ENCODE data around the gene HES4.
"Not testable (repeated sequence)": the region's sequence is repeated elsewhere in the genome, so short reads cannot be mapped to it uniquely, and the experiment has no call there.

HES4 gene

DNA sequence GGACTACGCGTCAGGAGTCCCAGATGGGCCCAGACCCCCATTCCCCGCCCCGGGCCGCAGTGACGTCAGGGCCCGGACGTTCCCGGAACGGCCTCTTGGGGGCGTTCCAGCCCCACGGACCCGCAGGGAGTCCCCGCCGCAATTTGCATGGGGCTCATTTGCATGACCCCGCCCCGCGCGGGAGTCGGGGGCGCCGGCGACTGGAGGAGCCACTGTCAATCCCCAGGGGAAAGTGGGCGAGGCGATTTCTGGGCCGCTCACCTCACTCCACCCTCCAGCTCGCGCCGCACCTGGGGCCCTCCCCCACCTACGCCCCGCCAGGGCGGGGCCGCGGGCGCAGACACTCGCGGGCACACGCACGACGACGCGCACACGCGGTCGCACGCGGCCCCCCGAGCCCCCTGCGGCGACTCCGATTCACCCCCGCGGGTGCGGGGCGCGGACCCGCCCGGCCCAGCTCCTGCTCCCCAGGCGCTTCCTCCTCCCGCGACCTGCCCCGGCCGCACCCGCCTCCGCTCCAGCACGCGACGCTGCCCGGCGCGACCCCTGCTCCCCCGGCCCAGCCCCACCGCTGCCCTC is 33.2 kb upstream of the HES4 start:
- DNase-seq, result peak; percentile 68 to 80 (median 73)

DNA sequence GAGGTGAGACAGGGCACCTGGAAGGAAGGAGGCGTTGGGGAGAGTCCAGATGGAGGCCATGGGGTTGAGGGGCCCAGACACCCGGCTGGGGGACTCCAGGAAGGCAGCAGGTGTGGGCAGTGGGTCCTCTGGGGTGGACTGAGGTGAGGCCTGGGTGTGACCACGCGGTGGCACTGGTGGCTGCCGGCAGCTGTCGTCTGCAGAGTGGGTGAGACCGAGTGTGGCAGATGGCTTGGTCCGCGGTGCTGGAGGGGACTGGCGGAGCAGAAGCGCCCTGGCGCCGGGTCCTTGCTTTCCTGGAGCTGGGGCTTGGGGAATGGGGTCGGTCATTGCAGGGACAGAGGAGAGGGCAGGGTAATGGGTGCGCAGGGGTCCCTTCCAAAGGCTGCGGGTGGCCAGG is 32.5 kb upstream of the HES4 start:
- DNase-seq, result no peak

DNA sequence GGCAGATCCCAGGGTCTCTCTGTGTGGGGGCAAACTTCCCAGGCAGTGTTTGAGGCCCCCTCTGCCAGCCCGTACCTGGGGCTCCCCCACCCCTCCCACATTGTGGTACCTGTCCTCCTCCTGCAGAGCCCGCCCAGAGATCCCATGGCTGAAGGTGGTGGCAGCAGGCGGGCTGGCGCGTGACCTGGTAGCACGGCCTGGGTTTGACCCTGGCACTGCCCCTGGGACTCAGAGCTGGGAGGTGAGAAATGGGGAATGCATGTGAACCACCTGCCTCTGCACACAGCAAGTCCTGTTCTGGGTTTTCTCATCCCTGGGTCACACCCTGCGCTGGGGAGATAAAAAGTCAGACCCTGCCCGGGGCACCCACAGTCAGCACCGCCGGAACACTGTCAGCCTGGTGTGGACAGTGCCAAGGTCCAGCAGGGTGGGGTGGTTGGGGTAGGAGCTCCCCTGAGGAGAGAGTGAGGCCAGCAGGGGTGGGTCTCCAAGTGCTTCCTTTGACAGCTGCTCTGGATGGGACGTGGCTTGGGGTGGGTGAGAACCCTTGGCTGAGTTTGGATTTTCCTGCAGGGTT is 31.9 kb upstream of the HES4 start:
- DNase-seq, result no peak

DNA sequence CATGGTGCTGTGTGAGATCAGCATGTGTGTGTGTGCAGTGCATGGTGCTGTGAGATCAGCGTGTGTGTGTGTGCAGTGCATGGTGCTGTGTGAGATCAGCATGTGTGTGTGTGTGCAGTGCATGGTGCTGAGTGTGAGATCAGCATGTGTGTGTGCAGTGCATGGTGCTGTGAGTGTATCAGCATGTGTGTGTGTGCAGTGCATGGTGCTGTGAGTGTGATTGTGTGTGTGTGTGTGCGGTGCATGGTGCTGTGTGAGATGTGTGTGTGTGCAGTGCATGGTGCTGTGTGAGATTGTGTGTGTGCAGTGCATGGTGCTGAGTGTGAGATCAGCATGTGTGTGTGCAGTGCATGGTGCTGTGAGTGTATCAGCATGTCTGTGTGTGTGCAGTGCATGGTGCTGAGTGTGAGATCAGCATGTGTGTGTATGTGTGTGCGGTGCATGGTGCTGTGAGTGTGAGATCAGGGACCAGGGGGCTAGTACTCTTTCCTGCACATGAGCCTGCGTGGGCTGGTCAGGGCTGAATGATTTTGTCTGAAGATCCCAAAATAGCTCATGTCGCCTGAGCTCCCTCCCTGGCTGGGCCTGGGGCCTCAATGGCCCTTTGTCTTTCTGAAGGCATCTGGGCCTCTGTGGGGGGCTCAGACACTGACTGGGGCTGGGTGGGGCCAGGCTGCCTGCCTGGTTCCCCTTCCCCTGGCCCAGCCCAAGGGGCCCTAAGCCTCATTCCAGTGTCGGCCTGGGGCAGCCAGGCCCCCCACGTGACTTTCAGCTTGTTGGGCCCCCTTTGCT is 31.2 kb upstream of the HES4 start:
- DNase-seq, result not testable (repeated sequence)

DNA sequence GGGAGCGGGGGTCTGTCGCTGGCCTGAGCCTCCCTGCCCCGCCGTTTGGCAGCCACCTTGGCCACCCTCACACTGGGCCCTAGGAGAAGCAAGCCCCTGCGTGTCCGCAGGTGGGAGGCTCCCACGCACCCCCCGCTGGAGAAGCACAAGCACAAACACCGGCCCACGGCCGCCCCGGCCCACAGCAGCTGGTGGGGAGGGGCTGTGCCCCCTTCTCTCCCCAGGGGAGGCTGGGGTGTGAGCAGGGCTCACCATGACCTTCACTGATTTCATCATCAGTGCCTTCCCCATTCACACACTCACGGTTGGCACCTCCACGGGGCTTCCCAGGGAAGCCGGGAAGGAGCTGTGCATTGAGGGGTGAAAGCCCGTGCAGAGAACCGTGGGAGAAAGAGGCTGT is 27.9 kb upstream of the HES4 start:
- DNase-seq, result no peak

DNA sequence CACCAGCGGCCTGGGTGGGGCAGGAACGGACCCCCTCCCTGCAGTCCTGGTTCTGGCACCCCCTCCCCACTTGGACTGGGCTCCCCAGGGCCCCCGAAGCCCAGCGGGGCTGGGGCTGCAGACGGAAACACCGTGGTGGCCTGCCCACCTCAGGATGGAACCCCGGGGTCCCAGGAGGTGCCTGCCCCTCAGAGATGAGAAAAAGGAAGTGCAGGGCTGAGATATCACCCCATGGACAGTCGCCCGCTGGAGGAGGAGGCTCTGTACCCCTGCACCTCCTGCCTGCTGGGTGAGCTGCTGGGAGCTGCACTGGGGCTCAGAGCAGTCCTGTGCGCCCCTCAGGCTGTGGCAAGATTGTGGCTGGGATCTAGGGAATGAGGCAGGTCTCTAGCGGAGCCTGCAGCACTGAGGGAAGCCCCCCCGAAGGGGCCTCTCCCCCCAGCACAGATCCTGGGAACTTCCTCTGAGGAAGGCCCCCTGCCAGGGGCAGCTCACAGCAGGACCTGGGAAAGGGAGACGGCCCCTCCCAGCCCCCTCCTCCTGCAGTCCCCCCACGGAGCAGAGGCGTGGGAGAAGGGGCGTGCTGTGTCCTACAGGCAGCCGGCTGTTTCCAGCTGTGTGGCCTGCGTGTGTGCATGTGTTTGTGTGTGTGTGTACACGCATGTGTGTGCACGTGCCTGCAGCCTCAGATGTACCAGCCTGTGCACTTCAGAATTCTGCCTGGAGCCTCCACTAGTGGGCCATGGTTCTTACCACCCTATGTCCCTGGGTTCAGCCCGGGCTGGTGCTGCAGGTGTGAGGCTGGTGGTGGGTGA is 26.9 kb upstream of the HES4 start:
- DNase-seq, result no peak

DNA sequence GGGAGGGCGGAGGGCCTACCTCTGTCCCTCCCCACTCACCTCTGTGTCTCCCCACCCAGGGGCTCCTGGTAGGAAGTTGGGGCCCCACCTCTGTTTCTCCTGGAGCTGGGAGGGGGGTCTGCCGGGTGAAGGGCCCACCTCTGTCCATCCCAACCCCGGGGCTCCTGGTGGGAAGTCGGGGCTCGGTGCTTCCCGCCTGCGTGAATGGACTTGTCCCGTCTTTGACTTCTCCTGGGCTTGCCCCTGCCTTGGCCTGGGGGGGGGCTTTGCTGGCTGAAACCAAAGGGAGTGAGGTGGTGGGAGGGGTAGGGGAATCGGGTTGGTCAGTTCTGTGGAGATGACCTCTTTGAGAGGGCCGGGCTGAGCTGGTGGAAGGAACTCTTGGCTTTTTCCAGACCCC is 25.8 kb upstream of the HES4 start:
- no peak for DNase-seq

DNA sequence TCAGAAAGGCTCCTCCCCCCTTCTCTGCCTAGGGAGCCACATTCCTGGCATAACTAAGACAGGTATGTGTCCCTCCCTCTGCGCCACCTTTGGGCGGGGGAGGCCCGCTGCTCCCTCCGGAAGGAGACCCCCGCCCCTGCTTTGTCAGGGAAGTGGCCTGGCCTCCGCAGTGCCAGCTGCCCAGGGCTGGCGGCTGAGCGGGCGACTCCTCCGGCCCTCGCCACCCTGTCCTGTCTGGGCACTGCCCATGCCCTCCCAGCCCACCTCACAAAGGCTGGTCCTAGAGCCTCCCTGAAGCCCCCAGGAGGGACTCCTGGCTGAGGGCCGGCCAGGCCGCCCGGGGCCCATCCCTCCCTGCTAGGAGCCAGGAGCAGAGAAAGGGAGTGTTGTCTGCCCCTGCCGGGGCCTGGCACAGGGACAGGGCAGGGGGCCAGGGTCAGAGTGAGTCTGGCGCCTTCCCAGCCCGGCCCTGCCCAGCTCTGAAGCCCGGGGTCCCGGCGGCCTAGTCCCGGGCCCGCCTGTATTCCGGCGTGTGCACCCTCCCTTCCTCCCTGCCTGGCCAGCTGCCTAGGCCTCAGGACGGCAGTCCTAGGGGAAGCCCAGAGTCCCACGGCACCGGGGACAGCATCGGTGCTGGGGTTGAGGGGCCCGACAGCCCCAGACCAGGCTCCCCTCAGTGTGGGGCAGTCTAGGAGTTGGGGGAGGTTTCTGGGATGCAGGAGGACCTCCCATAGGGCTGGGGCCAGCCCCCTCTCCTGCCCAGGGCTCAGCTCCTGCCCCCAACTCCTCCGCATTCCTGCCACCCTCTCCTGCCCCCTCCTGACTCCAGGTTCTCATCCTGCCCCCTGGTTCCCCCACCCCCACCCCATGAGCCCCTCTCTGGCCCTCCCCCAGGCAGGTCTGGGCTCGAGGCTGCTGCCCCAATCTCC is 25.1 kb upstream of the HES4 start:
- DNase-seq, result no peak

DNA sequence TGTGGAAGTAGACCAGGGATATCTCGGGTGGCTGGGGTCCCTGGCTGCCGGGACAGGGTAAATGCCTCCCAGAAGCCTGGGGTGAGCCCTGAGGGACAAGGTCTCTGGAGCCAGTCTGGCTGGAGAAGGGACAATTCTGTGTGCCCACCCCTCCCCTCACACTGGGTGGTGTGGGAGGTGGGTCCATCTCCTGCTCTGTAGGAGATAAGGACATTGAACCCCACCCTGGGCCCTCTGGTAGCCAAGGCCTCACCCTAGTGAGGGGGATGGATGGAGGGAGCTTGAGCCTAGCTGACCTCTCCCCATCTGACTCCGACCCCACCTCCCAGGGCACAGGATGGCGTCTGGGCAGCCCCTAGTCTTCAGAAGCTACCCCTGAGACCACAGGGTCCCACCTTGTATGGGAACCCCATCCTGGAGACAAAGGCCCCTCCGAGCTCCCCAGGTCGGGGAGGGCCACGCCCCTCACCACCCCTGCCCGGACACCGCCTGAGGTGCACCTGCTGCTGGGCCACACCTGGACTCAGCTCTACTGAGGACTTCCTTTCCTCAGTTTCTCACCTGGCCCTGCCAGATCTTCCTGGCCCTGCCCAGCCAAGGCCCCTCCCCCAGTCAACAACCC is 24.4 kb upstream of the HES4 start:
- no peak for DNase-seq

DNA sequence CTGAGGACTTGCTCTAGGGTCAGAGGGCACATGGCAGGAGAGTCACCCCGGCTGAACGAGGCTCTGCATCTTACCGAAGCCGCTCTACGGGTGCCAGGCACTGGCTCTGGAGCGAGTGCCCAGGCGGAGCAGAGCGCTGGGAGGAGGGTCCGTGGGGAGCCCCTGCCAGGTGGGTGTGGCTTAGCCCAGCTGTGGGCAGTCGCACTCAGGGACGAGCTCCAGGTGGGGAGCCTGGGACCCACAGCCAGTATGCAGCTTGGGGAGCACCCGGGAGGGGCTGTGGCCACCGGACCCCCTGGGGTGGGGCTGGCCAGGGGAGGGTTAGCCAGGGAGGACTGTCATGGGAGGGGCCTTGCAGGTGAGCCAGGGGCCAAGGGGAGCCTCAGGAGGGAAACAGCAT is 23.8 kb upstream of the HES4 start:
- DNase-seq, result no peak

DNA sequence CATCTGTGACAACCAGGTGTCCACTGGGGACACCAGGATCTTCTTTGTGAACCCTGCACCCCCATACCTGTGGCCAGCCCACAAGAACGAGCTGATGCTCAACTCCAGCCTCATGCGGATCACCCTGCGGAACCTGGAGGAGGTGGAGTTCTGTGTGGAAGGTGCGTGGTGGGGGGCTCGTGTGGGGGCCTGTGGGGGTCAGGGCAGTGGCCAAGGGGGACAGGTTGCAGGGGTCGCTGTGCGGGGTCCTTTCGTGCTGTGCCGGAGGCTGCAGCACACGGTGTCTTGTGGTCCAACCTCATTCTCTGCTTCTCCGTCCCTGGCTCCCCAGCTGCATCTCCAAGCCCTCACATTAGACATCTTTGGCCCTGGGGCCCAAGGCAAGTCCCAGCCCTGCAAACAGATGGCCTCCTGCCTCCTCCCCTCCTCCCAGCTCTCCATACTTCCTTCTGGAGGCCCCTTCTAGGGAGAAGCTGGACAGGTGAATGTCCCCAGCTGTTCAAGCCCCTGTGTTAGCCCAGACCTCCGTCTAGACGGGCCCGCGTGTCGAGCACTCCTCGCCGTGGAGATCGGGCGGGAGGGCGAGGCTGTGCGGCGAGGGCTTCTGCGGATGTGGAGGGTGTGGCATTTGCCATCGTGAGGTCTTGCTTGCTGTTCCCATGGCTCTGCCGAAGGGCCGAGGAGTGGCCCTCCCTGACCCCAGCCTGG is 22.6 kb upstream of the HES4 start:
- no peak for DNase-seq

DNA sequence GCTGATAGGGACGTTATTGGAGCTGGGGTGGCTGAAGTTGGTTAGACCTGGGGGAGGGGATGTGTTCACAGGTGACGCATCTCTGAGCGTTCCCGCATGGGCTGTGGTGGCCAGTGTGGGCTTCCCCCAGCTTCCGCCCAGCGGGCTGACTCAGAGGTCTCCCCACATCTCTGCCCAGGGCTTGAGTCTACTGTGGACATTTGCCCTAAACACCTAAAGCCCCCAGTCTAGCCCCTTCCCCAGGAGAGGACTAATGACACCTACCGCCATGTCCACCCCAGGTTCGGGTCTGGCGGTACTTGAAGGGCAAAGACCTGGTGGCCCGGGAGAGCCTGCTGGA is 22.0 kb upstream of the HES4 start:
- no peak for DNase-seq

DNA sequence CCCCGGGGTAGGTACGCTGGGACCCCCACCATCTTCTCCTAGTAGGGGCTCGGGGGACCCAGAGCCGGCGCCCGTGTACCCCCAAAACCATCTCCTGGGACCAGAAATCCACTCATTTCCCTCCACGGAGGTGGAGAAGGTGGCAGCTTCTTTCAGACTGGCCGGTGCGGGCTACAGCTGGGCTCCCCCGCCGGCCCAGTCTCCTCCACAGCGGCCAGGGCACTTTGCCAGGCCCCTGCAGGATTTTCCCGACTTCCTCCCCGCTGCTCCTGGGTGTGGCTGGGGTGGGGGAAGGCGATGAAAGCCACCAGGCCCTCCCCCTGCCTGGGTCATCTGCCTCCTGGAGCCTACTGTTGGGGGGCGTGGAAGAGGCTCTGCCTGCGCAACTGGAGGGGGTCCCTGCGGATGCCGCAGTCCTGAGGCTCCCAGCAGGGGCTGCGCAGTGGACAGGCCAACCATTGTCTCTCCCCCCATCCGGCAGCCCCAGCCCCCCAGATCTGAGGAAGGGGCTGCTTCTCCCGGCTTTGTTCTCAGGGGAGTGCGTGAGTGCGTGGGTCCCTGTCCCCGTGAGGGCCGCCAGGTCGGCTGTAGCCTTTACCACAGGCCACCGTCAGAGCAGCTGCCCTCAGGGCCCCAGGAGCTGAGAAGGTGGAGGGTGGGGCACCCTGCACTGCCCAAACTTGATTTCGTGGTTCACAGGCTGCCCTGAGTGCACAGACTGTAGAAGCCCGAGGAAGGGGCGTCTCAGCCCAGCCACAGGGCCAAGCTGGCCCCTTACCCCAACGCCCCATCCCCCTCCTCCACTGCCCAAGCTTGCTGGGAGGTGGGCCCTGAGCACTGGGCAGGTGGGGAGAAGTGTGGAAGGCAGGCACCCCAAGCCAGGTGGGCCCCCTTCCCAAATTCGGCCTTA is 21.4 kb upstream of the HES4 start:
- DNase-seq, result no peak

DNA sequence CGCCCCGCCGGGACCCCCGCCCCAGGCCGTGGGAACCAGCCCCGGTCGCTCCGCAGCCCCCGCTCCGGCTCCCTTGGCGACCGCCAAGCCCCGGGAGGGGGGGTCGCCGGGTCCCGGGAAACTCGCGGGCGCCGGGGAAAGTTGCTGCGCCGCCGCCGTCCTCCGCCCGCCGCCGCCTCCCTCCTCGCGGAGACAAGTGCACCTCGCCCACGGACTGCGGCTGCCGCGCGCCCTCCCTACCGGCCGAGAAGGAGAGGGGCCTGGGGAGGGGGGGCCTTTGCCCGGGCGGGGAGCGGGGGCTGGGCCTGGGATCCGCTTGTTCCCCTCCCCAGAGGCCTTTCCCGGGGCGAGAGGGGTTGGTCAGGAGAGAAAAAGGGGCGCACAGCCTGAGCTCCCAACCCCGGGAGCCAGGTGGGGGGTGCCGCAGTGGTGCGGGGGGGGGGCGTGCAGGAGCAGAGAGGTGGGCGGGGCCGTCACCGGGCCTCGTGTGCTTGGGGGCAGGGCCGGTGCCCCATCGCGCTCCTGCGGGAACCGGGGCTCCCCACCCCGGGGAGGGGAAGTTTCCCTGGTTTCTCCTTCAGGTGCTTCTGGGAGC is 20.6 kb upstream of the HES4 start:
- no peak for DNase-seq

DNA sequence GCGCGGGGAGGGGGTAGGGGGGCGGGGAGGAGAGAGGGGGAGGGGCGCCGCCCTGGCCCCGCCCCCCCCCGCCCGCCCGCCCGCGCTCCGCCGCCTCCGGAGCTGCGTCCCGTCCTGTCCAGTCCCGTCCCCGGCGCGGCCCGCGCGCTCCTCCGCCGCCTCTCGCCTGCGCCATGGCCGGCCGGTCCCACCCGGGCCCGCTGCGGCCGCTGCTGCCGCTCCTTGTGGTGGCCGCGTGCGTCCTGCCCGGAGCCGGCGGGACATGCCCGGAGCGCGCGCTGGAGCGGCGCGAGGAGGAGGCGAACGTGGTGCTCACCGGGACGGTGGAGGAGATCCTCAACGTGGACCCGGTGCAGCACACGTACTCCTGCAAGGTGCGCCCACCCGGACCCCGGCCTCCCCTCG is 20.1 kb upstream of the HES4 start, which contains the start of gene AGRN:
TSS of gene AGRN (plus strand) at position 121 of the 405 bp plus-strand sequence. CDS start at position 174, 53 bp downstream.
- no peak for DNase-seq

DNA sequence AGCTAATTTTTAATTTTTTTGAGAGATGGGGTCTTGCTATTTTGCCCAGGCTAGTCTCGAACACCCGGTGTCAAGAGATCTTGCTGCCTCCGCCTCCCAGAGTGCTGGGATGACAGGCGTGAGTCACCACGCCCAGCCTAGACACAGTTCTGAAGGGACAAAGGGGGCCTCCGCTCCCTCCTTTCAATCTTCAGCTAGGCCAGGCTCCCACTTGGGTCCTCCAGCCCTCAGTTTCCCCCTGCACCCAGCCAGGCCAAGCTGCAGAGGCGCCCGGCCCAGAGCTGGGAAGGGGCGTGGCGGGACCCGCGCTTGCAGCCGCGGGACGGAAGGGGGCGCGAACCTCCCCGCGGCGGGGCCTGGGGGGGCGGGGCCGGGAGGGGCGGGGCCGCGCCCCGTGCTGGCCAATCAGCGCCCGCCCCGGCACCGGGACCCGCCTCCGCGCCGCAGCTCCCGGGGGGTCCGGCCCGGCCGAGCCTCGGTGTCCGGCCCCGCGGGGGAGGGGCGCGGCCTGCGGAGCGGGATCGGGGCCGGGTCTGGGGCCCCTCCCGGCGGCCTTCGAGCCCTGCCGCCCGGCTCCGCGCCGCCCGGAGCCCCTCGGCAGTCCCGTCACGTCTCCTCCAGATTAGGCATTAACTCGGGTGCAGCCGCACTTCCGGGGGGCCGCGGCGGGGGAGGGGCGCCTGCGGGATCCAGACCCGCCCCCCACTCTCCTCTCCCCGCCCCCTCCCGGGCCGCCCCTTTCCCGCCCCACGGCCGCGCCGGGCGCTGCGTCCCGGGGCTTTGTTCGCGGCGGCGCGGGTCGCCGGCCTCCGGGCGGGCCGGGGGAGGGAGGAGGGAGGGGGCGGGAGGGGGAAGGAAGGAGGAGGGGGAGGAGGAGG is 19.5 kb upstream of the HES4 start:
- DNase-seq, result peak; percentile 64 to 76 (median 68)

DNA sequence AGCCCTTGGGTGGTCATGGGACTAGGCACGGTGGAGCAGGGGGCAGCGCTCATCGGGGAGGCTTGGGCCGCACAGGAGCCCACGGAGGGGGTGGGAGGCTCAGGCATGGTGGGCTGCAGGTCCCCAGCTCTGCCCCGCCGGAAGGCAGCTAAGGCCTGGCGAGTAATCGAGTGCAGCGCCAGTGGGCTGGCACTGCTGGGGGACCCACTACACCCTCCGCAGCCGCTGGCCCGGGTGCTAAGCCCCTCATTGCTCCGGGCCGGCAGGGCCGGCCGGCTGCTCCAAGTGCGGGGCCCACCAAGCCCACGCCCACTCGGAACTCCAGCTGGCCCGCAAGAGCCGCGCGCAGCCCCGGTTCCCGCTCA is 18.4 kb upstream of the HES4 start:
- not testable (repeated sequence) for DNase-seq

DNA sequence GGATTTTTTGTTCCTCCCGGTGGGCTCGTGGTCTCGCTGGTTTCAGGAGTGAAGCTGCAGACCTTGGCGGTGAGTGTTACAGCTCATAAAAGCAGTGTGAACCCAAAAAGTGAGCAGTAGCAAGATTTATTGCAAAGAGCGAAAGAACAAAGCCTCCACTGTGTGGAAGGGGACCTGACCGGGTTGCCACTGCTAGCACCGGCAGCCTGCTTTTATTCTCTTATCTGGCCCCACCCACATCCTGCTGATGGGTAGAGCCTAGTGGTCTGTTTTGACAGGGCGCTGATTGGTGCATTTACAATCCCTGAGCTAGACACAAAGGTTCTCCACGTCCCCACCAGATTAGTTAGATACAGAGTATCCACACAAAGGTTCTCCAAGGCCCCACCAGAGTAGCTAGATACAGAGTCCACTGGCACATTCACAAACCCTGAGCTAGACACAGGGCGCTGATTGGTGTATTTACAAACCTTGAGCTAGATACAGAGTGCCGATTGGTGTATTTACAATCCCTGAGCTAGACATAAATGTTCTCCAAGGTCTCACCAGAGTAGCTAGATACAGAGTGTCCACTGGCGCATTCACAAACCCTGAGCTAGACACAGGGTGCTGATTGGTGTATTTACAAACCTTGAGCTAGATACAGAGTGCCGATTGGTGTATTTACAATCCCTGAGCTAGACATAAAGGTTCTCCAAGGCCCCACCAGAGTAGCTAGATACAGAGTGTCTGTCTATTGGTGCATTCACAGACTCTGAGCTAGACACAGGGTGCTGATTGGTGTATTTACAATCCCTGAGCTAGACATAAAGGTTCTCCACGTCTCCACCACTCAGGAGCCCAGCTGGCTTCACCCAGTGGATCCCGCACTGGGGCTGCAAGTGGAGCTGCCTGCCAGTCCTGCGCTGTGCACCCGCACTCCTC is 17.8 kb upstream of the HES4 start:
- DNase-seq, result not testable (repeated sequence)

All from activated CD4-positive, CD25-positive, alpha-beta regulatory T cell (primary cell).